HFF-Myc (cell line): ENCODE data around the gene CYP4A11.
"Not testable (repeated sequence)": the region's sequence is repeated elsewhere in the genome, so short reads cannot be mapped to it uniquely, and the experiment has no call there.

Source experiments
- DNase-seq: peaks from one replicate; pipeline ENCODE4 v3.0.0-alpha.2; 2011; ENCODE audit warnings: low read depth; ENCODE audit errors: extremely low read depth
- H3K4me3 ChIP-seq: replicated peaks from 2 replicates; pipeline ENCODE4 v1.5.1; 2011; ENCODE audit warnings: low read depth, mild to moderate bottlenecking, control low read depth, low read length
- TF ChIP-seq, protein P1 (sequence below): IDR thresholded peaks from 2 replicates; pipeline ENCODE4 v1.5.1; 2012; ENCODE audit warnings: mild to moderate bottlenecking, low read depth, low read length, control low read depth; ENCODE audit errors: missing control alignments

The CYP4A11 gene

DNA sequence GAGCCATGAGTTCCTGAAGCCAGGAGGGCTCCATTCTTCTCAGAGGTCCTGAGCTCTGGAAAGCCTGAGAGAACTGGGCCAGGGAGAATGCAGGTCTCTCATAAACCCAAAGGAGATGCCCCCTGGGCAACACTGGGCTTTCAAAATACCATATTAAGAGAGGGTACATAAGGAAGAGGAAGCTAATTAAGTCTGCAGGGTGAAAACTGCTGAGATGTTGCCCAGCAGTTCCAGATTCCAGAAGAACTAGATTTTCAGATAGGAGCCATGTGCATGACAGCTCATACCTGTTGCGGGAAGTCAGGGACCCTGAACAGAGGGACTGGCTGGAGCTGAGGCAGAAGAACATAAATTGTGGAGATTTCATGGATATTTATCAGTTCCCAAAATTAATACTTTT is 40.9 kb downstream of the CYP4A11 start:
- TF ChIP-seq, protein P1, sequence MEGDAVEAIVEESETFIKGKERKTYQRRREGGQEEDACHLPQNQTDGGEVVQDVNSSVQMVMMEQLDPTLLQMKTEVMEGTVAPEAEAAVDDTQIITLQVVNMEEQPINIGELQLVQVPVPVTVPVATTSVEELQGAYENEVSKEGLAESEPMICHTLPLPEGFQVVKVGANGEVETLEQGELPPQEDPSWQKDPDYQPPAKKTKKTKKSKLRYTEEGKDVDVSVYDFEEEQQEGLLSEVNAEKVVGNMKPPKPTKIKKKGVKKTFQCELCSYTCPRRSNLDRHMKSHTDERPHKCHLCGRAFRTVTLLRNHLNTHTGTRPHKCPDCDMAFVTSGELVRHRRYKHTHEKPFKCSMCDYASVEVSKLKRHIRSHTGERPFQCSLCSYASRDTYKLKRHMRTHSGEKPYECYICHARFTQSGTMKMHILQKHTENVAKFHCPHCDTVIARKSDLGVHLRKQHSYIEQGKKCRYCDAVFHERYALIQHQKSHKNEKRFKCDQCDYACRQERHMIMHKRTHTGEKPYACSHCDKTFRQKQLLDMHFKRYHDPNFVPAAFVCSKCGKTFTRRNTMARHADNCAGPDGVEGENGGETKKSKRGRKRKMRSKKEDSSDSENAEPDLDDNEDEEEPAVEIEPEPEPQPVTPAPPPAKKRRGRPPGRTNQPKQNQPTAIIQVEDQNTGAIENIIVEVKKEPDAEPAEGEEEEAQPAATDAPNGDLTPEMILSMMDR: no peak
- no peak for DNase-seq
- no peak overlapping the region for H3K4me3 ChIP-seq

DNA sequence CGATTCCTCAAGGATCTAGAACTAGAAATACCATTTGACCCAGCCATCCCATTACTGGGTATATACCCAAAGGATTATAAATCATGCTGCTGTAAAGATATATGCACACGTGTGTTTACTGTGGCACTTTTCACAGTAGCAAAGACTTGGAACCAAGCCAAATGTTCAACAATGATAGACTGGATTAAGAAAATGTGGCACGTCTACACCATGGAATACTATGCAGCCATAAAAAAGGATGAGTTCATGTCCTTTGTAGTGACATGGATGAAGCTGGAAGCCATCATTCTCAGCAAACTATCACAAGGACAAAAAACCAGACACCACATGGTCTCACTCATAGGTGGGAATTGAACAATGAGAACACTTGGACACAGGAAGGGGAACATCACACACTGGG is 59.6 kb downstream of the CYP4A11 start:
- not testable (repeated sequence) for H3K4me3 ChIP-seq, DNase-seq
